IPS DF 19.7 (cell line): Measurements from ENCODE around the gene FAM98C.

Source experiments
- DNase-seq: peaks from one replicate; pipeline ENCODE4 v3.0.0-alpha.2; 2013; ENCODE audit warnings: low read depth, low spot score

Gene FAM98C

GRCh38 chr19:38453596-38453995, 50.7 kb downstream of the FAM98C start:
- no peak for DNase-seq

GRCh38 chr19:38455031-38455430, 52.1 kb downstream of the FAM98C start:
- DNase-seq = no peak

DNA sequence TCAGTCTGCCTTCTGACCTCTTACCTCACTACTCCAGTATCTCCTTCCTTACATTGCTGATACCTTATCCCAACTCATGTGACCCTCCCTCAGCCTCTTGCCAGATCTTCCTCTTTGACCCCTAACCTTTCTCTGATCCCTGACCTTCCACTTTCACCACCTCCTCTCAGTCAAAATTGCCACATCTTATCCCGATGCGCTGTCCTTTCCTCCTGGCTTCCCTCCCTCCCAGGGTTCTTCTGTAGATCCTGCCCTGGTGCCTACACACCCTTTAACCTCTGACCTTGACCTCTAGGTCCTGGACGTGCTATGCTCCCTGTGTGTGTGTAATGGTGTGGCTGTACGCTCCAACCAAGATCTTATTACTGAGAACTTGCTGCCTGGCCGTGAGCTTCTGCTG, 54.3 kb downstream of the FAM98C start:
- DNase-seq = no peak

DNA sequence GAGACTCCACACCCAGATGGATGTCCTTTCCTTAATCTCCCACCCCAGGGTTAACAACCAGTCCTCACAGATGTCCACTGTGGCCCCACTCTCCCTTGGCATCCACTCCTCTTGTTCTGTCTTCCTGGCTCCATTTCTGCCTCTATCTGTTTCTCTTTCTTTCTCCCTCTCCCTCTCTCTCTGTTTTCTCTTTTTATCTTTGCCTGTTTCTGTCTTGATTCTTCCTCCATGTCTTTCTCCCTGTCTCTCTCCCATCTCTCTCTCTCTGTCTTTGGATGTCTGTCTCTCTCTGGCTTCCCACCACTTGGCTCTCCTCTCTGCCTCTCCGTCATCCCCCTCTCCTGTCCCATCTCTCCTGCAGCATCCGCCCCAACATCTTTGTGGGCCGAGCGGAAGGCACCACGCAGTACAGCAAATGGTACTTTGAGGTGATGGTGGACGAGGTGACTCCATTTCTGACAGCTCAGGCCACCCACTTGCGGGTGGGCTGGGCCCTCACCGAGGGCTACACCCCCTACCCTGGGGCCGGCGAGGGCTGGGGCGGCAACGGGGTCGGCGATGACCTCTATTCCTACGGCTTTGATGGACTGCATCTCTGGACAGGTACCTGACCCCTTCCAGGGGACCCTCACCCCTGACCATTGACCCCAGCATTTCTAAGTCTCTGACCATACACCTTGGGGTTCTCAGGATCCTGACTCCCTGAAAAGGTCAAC, 55.0 kb downstream of the FAM98C start:
- no peak for DNase-seq
